GM19468 (cell line): ENCODE data around the gene DOCK4.

Experiments used
- ATAC-seq: cut with Tn5 transposase; IDR thresholded peaks from one replicate; pipeline ENCODE4 v1.9.1; 2021; ENCODE audit warnings: mild to moderate bottlenecking, moderate library complexity, moderate number of reproducible peaks; ENCODE audit not compliant: unreplicated experiment; ENCODE audit errors: extremely low read depth

The DOCK4 gene

DNA sequence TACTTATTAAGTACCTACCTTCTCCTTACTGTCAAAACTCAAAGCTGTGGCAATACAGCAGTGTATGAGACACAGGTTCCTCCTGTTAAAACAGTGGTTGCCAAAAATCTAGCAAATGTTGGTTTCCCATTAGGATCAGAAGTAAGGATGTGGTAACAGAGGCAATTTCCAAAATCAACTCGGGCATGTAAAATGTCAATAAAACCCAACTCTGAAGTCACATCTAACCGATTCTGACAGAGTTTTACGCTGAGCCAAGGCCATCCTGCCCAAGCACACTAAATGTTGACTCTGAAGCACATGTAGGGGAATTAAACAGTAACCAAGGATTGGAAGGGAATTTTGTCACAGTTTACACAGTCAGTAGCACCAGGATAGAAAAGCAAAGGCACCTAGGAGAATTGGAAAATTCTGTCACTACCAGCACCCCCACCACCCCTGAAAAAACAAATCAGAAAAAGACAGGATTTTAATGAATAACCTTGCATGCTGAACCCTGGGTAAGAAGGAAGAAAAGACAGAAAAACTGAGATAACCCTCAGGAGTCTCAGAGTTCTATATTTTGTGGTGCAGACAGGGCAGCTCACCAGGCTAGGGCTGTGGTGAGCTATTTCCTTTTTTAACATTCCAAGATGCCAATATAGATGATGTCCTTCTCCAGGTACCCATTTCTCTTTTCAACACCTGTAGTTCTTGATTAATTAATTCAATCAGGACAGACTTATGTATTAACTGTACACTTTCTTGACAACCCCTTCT is 119.5 kb downstream of the DOCK4 start:
- no peak for ATAC-seq

DNA sequence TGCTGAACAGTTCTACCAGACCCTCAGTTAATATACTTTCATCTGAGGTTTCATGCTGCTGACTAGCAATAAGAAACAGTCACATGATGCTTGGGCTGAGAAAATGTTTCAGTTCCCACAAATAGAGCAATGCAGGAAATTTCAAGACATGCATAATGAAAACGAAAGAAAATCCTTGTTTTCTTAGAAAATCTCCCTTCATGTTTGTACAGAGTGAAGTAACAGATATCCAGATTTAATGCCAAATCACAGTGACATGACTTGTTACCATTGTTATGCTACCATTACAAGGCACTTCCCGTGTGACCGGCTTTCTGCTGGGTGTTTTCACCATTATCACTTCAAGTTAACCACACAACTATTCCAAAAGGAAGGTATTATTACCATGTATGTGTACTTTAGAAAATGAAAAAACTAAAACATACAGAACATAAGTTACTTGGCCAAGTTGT is 121.7 kb downstream of the DOCK4 start:
- no peak for ATAC-seq

DNA sequence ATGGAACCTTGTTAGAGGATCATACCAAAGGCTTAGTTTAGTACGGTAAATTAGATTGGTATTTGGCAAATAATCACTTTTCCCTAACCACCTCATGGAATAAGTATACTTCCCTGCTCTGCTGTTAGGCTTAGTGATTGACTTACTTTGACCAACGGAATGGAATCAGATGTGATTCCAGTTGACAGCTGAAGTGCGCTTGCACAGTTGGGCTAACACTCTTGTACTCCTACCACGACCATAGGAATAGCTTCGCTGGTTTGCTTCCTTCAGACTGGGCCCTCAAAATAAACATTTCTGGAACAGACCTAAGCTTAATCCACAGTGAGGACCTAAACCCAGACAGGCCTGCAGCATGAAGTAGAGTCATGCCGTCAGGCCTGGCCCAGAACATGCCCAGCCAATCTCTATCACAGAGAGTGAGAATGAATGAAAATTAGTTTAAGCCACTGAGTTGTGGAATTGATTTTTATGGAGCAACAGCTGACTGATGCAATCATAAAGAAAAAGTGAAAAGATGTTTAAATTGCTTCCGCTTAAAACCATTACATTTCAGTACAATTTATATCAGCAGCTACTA is 122.3 kb downstream of the DOCK4 start:
- ATAC-seq, result no peak

DNA sequence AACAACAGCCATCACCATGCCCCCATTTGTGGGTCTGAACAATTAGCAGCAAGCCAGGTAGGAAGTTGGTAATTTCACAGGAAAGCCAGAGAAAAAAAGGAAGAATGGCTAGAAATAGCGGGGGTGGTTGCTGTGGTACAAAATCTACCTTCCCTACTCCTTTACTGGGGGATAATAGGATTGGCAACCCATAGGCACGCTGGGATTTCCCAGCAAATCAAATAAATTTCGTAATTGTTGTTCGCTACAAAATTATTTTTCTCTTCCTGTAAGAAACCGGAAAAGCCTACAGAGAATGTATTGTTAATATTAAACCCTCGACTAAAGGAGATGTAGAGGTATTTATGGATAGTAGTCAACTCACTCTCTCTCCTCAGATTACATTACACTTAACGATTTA is 123.9 kb downstream of the DOCK4 start:
- ATAC-seq, result no peak

DNA sequence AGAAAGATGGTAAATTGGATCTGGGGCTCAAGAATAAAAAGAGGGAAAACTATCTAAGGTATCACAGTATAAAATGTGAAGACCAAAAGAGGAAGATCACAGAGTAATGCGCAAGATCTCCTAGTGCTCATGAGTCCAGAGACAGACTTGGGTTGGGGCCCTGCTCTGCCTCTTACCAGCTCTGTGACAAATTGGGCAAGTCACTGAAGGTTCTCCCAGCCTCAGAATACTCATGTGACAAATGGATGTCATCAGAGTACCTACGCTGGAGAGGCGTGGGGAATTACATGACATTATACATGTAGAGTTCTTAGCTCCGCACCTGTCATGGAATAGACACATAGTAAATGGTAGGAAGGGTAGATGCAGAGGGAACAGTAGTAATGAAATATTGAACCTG is 124.4 kb downstream of the DOCK4 start:
- no peak for ATAC-seq

DNA sequence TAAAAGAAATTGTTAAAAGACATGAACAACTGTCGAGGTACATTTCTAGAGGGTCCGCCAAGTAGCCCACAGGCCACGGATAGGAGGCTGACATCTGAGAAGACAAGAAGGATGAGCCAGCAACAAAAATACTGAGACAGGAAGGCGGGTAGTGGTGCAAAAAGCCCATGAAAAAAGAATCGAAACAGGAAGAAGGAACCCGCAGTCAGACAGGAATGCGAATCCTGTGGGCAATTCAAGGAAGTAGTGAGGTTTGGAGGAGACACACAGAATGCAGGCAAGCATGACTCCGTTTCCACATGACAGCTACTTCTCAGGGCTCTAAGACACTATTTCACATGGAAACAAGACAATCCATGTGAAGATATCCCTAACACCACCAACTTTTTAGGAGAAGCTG is 125.2 kb downstream of the DOCK4 start:
- no peak for ATAC-seq

DNA sequence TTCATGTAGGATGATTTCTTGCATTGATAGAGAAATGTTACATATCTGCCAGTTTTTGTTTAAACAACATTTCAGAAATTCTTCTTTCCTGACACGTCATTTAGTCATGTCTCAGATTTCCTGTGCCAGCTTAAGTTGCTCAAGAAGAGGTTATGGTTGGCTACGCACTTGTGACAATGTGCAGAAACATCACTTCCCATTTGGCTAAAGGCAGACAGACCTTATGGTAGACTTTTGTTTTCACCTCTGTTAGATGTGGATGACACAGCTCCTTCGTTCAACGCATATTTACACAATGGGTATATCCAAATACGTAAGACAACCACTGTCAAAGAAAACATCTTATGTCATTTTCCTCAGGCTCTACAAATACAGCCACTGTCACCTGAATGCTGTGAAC is 125.8 kb downstream of the DOCK4 start:
- ATAC-seq, result peak; percentile 74

DNA sequence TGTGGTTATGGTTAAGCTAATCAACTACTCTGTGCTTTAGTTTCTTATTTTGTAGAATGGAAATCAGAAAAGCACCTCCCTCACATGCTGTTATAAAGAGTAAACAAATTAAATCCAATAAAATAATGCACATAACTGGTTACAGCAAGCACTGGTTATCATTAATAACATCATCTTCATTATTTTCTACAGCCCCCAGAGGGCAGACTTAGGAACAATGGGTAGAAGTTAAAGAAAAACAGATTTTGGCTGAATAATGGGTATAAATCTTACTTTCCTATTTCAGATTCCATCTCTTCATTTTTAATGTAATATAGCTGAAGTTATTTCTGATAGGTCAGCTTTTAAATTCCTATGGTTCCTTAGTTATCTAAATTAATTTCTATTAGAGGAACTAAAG is 126.5 kb downstream of the DOCK4 start:
- ATAC-seq, result no peak

DNA sequence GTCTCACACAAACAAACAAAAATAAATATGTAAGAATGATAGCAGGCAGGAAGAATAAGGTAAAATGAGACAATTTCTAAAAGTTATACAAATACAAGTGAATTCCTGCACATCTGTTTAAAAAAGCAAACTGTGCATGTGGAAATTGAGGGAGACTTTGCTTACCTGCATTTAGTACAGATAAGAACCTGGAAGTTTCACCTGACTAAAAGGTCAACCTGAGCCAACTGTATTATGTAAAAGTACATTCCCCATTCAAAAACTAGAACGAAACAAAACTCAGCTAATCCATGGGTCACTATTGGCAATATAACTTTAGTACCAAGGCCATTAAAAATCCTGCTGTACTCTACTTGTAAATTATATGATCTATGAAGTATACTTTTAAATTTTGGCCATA is 127.1 kb downstream of the DOCK4 start:
- no peak for ATAC-seq

DNA sequence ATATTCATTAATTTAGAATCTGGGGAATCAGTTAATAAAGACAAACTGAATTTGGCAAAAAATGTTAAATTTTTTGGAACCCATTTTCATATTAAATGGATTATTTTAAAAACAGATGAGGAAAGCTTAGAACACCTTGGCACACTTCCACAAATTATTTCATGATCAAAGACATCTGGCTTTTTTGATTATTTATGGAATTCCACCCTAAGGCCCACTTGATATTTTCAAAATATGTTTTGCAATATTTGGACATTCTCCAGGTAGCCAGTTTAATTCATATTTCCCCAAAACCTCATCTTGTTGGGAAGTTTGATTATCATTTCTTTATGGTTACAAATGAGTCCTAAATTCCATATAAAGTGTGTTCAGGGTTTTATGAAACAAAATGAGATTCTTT is 129.9 kb downstream of the DOCK4 start:
- no peak for ATAC-seq

DNA sequence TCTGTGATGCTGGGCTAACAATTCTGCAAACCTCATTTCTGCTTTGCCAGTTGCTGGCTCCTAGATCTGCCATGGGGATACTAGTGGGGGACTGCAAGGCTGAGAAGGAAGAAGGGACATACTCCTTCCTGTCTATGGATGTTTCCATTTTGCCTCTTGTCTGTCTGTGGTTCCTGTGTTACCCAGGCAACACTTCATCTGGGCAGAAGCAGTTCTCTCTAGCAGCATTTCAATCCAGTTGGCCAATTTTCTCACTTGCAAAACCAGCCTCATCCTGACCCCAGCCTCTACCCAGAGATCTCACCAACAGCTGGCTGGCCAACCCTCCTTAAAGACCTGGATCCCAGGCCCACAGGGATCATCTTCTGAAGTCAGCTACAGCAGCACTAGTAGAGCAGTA is 131.7 kb downstream of the DOCK4 start:
- no peak for ATAC-seq

DNA sequence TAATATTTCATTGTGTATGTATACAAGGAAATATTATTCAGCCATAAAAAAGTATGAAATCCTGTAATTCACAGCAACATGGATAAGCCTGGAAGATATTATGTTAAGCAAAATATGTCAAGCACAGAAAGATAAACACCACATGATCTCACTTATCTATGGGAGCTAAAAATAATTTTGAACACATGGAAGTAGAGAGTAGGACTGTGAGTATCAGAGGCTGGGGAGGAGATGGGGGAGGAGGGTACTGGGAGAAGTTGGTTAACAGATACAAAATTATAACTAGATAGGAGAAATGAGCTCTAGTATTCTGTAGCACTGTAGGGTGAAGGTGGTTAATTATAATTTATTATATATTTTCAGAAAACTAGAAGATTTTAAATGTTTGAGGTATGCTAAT is 132.7 kb downstream of the DOCK4 start:
- no peak for ATAC-seq

DNA sequence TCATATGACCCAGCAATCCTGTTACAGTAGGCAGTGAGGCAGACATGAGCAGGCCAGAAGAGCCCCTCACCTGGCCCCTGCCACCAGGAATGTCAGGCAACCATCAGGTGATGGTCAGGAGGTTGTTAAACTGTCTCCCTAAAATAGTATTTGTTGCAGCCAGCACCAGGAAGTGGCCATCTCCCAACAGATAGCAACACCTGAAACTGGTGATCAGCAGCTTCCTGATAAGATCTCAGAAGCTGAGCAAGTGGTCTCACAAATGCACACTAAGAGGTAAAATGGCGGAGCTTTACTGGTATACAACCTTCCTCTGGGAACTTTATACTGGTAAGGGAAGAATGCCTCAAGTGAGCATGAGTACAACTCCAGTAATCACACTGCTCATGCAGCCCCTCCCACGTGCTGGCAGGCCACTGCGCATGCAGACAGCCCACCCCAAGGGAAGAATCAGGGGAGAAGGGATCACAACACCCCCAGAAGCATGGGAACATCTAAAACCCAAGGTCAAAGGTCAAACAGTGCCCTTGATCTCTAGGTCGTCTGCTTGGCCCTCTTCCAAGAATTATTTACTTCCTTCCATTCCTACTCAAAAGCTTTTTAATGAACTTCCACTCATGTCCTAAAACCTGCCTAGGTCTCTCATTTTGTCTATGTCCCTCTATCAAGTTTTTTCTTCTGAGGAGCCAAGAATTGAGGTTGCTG is 133.5 kb downstream of the DOCK4 start:
- ATAC-seq, result no peak

DNA sequence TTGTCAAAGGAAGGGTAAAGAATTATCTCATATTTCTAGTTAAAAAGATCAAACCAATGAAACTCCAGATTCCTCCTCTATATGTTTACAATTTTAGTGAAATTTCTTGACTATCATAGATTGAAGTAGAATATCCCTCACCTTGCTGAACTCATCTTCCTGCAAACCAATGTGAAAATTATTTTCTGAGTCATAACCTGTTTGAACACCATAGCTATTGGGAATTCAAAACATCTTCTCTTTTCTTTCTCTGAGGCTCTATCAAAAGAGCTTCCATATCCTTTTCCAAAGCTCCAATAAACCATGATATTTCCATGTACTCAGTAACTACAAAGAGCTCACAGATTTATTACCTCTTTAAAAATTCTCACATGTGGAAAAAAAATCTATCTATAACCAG is 134.3 kb downstream of the DOCK4 start:
- no peak for ATAC-seq

DNA sequence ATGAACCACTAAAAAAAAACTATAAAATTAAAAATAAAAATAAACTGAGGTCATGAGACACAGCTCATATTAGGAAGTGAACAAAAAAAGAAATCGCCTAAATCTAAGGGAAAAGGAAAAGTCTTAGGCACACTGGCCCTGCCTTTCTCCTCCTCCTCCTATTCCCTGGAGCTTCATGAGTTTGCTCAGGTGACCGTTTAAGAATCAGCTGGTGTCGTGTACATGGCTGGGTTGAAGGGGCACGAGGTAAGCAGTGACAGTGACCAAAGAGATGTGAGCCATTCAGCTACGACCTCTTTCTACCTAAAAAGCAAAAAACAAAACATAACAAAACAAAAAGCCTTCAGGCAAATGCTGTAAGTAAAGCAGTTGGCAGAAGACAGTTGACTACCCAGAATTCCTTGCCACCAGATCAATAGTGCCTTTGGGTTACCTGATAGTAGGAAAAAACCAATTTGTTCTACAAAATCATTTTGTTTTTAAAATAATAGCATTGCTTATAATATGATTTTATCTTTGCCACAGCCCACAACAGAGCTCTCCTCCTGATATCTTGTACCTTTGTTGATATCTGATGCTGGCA is 135.4 kb downstream of the DOCK4 start:
- no peak for ATAC-seq

DNA sequence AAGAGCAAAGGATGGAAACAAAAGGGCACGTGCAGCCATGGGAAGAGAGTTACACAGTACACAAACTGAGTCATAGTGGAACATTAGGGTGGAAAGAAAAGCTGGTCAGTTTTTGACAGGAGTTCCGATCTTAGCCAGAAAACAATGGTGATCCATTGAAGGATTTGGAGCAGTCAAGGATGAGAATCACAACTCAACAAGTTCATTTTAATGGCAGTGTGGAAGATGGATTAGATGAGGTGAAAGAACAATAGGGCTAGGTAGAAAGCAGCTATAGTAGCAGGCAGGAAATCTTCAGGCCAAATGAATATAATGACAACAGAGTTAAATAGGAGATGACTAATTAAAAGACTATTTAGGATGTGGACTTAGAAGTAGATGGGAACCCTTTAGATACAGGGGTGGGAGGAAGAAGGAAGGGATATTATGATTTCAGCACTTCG is 136.3 kb downstream of the DOCK4 start:
- no peak for ATAC-seq

DNA sequence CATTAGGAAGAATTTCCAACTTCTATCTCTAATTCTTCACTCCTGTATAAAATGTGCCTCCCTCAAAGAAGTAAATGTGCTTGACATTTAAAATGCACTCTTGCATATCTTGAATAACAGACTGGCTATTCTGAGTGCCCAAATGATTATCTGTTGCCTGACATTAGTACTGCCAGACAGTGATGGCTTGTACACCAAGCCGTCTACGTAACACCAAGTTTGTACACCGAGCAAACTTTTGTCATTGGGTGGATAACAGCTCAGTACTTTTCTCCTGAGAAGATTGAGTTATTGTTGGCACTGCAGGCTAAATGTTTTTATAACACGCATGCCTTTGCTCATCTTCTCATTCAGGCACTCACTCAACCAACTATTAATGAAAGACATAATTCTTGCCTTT is 137.2 kb downstream of the DOCK4 start:
- no peak for ATAC-seq

DNA sequence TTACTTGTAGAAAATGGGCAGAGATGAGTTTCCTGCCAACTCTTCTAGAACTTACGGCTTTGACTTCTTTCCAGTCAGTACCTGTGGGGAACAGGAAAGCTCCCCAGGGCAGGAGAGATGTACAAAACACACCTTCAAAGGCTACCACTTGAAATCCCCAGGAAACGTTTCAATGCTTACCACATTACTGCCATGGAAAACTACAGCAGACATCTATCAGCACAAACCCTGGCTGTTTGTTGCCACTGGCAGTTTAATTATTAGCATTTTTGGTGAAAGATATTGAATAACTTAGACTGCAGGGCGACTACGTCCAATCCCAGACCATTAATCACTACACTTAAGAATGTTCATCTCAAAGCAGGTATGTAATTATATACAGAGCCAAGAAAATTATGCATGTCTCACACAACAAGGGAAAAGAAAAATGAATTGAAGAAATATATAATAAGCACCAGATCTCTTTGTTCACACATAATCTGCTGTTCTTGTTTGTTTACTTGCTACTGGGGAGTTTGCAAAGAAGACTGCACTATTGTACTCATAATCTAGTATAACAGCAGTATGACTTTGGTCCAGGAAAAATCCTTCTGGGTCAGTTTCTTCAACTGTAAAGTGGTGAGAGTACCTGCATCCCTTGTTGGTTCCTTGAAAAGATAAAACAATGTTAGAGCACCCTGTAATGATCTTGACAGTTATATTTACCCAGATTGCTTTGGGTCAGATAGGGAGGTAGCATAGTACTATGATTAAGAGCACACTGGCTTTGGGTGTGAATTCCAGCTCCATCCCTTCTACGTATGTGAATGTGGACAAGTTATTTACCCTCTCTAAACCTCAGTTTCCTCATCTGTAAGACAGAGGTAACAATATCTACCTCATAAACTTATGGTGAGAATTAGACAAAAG is 138.3 kb downstream of the DOCK4 start:
- no peak for ATAC-seq

DNA sequence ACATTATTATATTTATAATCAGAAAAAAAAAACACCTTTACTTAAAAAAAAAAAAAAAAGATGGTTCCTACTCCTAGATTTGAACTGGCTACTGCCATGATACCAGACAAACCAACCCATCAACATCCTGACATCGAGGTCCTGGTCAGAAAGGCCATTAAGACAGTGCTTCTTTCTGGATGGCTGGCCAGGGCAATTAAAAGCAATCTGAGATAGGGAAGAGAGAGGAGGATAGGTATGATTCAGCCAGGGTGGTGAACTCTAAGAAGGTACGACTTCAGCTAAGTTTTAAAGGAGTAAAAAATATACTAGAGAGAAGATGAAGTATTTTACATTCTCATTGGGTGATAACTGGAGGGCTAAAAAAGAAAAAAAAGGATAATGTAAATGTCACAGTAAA is 139.0 kb downstream of the DOCK4 start:
- ATAC-seq, result no peak

DNA sequence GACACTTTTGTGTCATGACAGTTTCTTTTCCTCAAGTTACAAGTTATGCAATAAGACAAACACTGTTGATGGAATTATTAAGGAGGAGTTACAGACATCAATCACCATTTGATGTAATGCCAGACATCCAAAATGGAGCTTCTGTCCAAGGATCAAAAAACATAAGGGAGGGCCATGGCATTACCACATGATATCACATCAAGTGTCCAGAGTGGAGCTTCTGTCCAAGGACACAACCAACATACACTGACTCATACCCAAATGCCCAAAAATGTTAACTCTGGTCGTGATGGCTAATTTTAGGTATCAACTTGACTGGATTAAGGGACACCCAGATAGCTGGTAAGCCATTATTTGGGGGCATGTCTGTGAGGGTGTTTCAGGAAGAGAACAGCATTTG is 140.4 kb downstream of the DOCK4 start:
- ATAC-seq, result no peak
